ENCODE data around the gene FZR1. TPM values are rescaled to one million over a fixed set of nuclear protein-coding genes. Genes with fewer than 3 reads are reported as not detected.

The FZR1 gene
- total RNA-seq, 4 donors from 2014 or later = 15.9 to 32.0 (median 21.0) TPM

- Histone ChIP-seq H3K27ac (peak overlapping the region; percentile 89 to 94 (median 90)), H3K36me3 (no peaks in the 10 kb centered on the region), H3K4me1 (peaks cover 19 to 20% of the 10 kb centered on the region in 2 donors), H3K4me3 (peak overlapping the region; percentile 69 to 91 (median 83)), H3K27me3 (no peaks in the 10 kb centered on the region), H3K9me3 (no peaks in the 10 kb centered on the region)
- intact Hi-C loops (cut with DNase I; ENCODE audit: low total_unique reads) = loop anchor here (2.0 kb wide), 1 partner anchor 70 kb away; the partner anchor contains the start of gene CACTIN
- TF ChIP-seq POLR2A (IDR thresholded peaks at IDR 0.05) (no peak), CTCF (IDR thresholded peaks at IDR 0.05 in 4 of 5, conservative IDR thresholded peaks at IDR 0.05 in 1 of 5) (no peak)
- in situ Hi-C loops (cut with MboI; ENCODE audit: low sequenced_read_pairs in 4 of 4) = no loop called here
- no peak for DNase-seq
- ATAC-seq = no peak
These were observed 50.4 kb downstream of the FZR1 start for GRCh38 chr19:3556423-3556977.

- Histone ChIP-seq H3K36me3 (no peaks in the 10 kb centered on the region), H3K27me3 (no peaks in the 10 kb centered on the region), H3K27ac (peak overlapping the region; percentile 89 to 94 (median 90)), H3K9me3 (no peaks in the 10 kb centered on the region), H3K4me1 (peaks cover 19 to 20% of the 10 kb centered on the region in 2 donors), H3K4me3 (peak overlapping the region; percentile 69 to 91 (median 83))
- in situ Hi-C loops (cut with MboI; ENCODE audit: low sequenced_read_pairs in 4 of 4) = no loop called here
- TF ChIP-seq CTCF (IDR thresholded peaks at IDR 0.05 in 4 of 5, conservative IDR thresholded peaks at IDR 0.05 in 1 of 5) = peak in 3 of 5 experiments; percentile 27 to 31 (median 30)
- TF ChIP-seq POLR2A (IDR thresholded peaks at IDR 0.05) = no peak
- intact Hi-C loops (cut with DNase I; ENCODE audit: low total_unique reads) = loop anchor here (1.0 to 2.0 kb wide), 2 partner anchors 15 to 70 kb away; partner anchors contain the start of genes CACTIN and HMG20B
- ATAC-seq (peak; percentile 28 to 30), DNase-seq (peak in 1 of 2 donors; percentile 43)
These were observed 50.9 kb downstream of the FZR1 start for GRCh38 chr19:3556978-3557460.

- intact Hi-C loops (cut with DNase I; ENCODE audit: low total_unique reads) = loop anchor here (1.0 to 2.0 kb wide), 2 partner anchors 15 to 69 kb away; partner anchors contain the start of genes CACTIN and HMG20B
- Histone ChIP-seq H3K27ac (peak within 1 kb of the TSS; percentile 89 to 94 (median 90)), H3K36me3 (no peaks in the 10 kb centered on the region), H3K4me3 (peak within 1 kb of the TSS; percentile 79 to 91 (median 86)), H3K9me3 (no peaks in the 10 kb centered on the region), H3K4me1 (peaks cover 19% of the 10 kb centered on the region in 2 donors), H3K27me3 (no peaks in the 10 kb centered on the region)
- ATAC-seq (peak; percentile 89 to 91), DNase-seq (peak; percentile 93)
- in situ Hi-C loops (cut with MboI; ENCODE audit: low sequenced_read_pairs in 4 of 4) = no loop called here
- TF ChIP-seq CTCF (IDR thresholded peaks at IDR 0.05 in 4 of 5, conservative IDR thresholded peaks at IDR 0.05 in 1 of 5) (no peak), POLR2A (IDR thresholded peaks at IDR 0.05) (peak; percentile 92 to 94)
These were observed 51.5 kb downstream of the FZR1 start, which contains the start of gene MFSD12 for GRCh38 chr19:3557461-3558248. TSS of gene MFSD12 (minus strand) at chr19:3557586. CDS start at chr19:3557403, 183 bp downstream.

GRCh38 chr19:3563709-3564524 lies 57.8 kb downstream of the FZR1 start:
- no peak for ATAC-seq
- no peak for DNase-seq
- Histone ChIP-seq H3K27me3 (no peaks in the 10 kb centered on the region), H3K4me1 (no peaks in the 10 kb centered on the region), H3K36me3 (no peaks in the 10 kb centered on the region), H3K9me3 (no peaks in the 10 kb centered on the region), H3K27ac (no peak overlapping the region), H3K4me3 (no peak overlapping the region)
- intact Hi-C loops (cut with DNase I; ENCODE audit: low total_unique reads) = no loop called here
- in situ Hi-C loops (cut with MboI; ENCODE audit: low sequenced_read_pairs in 4 of 4) = no loop called here
- TF ChIP-seq CTCF (IDR thresholded peaks at IDR 0.05 in 4 of 5, conservative IDR thresholded peaks at IDR 0.05 in 1 of 5) = no peak
- TF ChIP-seq POLR2A (IDR thresholded peaks at IDR 0.05) = no peak

All from gastrocnemius medialis (tissue), 4 donors.